ENCODE data around the gene C11orf21. TPM values are rescaled to one million over a fixed set of nuclear protein-coding genes. Genes with fewer than 3 reads are reported as not detected.

C11orf21 gene
- total RNA-seq, 2 donors from 2014 or later, result 50.1 to 89.1 TPM

- H3K4me1 Mint-ChIP-seq, result no peaks in the 10 kb centered on the region
- H3K36me3 Mint-ChIP-seq (ENCODE audit: low read depth), result no peaks in the 10 kb centered on the region
- no peaks in the 10 kb centered on the region for H3K9me3 ChIP-seq (ENCODE audit: control insufficient read depth, low read length, poor library complexity, severe bottlenecking)
- no peak for DNase-seq
- H3K27ac Mint-ChIP-seq, result no peak overlapping the region
- no peak overlapping the region for H3K4me3 Mint-ChIP-seq
- peaks cover 43% of the 10 kb centered on the region for H3K27me3 Mint-ChIP-seq
- no peak for ATAC-seq
Measured at GRCh38 chr11:2331404-2331803, 29.7 kb upstream of the C11orf21 start.

- Mint-ChIP-seq H3K4me1 (no peaks in the 10 kb centered on the region), H3K27ac (no peak overlapping the region), H3K27me3 (peaks cover 37% of the 10 kb centered on the region), H3K4me3 (no peak overlapping the region), H3K36me3 (ENCODE audit: low read depth) (no peaks in the 10 kb centered on the region)
- no peak for DNase-seq
- no peak for ATAC-seq
- H3K9me3 ChIP-seq (ENCODE audit: control insufficient read depth, low read length, poor library complexity, severe bottlenecking), result no peaks in the 10 kb centered on the region
Measured at GRCh38 chr11:2330696-2331095, 29.0 kb upstream of the C11orf21 start.

GRCh38 chr11:2329551-2329950, 27.8 kb upstream of the C11orf21 start:
- Mint-ChIP-seq H3K27me3 (peaks cover 32% of the 10 kb centered on the region), H3K36me3 (ENCODE audit: low read depth) (no peaks in the 10 kb centered on the region), H3K4me1 (no peaks in the 10 kb centered on the region), H3K27ac (no peak overlapping the region), H3K4me3 (no peak overlapping the region)
- H3K9me3 ChIP-seq (ENCODE audit: control insufficient read depth, low read length, poor library complexity, severe bottlenecking), result no peaks in the 10 kb centered on the region
- DNase-seq, result no peak
- no peak for ATAC-seq

GRCh38 chr11:2328656-2329354, 27.1 kb upstream of the C11orf21 start:
- Mint-ChIP-seq H3K4me1 (no peaks in the 10 kb centered on the region), H3K4me3 (no peak overlapping the region), H3K27ac (no peak overlapping the region), H3K27me3 (peaks cover 32% of the 10 kb centered on the region), H3K36me3 (ENCODE audit: low read depth) (no peaks in the 10 kb centered on the region)
- ATAC-seq, result no peak
- no peak for DNase-seq
- no peaks in the 10 kb centered on the region for H3K9me3 ChIP-seq (ENCODE audit: control insufficient read depth, low read length, poor library complexity, severe bottlenecking)

- no peaks in the 10 kb centered on the region for H3K9me3 ChIP-seq (ENCODE audit: control insufficient read depth, low read length, poor library complexity, severe bottlenecking)
- Mint-ChIP-seq H3K27me3 (peaks cover 32% of the 10 kb centered on the region), H3K4me1 (no peaks in the 10 kb centered on the region), H3K36me3 (ENCODE audit: low read depth) (no peaks in the 10 kb centered on the region), H3K4me3 (no peak overlapping the region), H3K27ac (no peak overlapping the region)
- DNase-seq, result no peak
- ATAC-seq, result no peak
Measured at GRCh38 chr11:2328021-2328420, 26.3 kb upstream of the C11orf21 start.

- ATAC-seq (no peak), DNase-seq (no peak)
- Mint-ChIP-seq H3K27me3 (peaks cover 32% of the 10 kb centered on the region), H3K36me3 (ENCODE audit: low read depth) (no peaks in the 10 kb centered on the region), H3K4me1 (no peaks in the 10 kb centered on the region), H3K4me3 (no peak overlapping the region), H3K27ac (no peak overlapping the region)
- no peaks in the 10 kb centered on the region for H3K9me3 ChIP-seq (ENCODE audit: control insufficient read depth, low read length, poor library complexity, severe bottlenecking)
Measured at GRCh38 chr11:2327032-2327431, 25.3 kb upstream of the C11orf21 start.

- H3K27me3 Mint-ChIP-seq, result peaks cover 29% of the 10 kb centered on the region
- H3K27ac Mint-ChIP-seq, result no peak overlapping the region
- H3K4me1 Mint-ChIP-seq, result no peaks in the 10 kb centered on the region
- DNase-seq (no peak), ATAC-seq (no peak)
- H3K36me3 Mint-ChIP-seq (ENCODE audit: low read depth), result no peaks in the 10 kb centered on the region
- H3K4me3 Mint-ChIP-seq, result no peak overlapping the region
- H3K9me3 ChIP-seq (ENCODE audit: control insufficient read depth, low read length, poor library complexity, severe bottlenecking), result no peaks in the 10 kb centered on the region
Measured at GRCh38 chr11:2325719-2326118, 24.0 kb upstream of the C11orf21 start.

- Mint-ChIP-seq H3K4me1 (no peaks in the 10 kb centered on the region), H3K4me3 (no peak overlapping the region), H3K36me3 (ENCODE audit: low read depth) (no peaks in the 10 kb centered on the region), H3K27me3 (peaks cover 24% of the 10 kb centered on the region), H3K27ac (no peak overlapping the region)
- DNase-seq (no peak), ATAC-seq (no peak)
- H3K9me3 ChIP-seq (ENCODE audit: control insufficient read depth, low read length, poor library complexity, severe bottlenecking), result no peaks in the 10 kb centered on the region
Measured at GRCh38 chr11:2325123-2325522, 23.4 kb upstream of the C11orf21 start.

GRCh38 chr11:2321311-2321683, 19.6 kb upstream of the C11orf21 start:
- DNase-seq (no peak), ATAC-seq (no peak)
- Mint-ChIP-seq H3K4me1 (peaks cover 6% of the 10 kb centered on the region), H3K36me3 (ENCODE audit: low read depth) (no peaks in the 10 kb centered on the region), H3K27ac (no peak overlapping the region), H3K27me3 (no peaks in the 10 kb centered on the region), H3K4me3 (no peak overlapping the region)
- H3K9me3 ChIP-seq (ENCODE audit: control insufficient read depth, low read length, poor library complexity, severe bottlenecking), result no peaks in the 10 kb centered on the region

GRCh38 chr11:2320568-2321310, 19.0 kb upstream of the C11orf21 start:
- Mint-ChIP-seq H3K4me1 (peaks cover 6% of the 10 kb centered on the region), H3K27me3 (no peaks in the 10 kb centered on the region), H3K36me3 (ENCODE audit: low read depth) (no peaks in the 10 kb centered on the region), H3K27ac (no peak overlapping the region), H3K4me3 (no peak overlapping the region)
- ATAC-seq (no peak), DNase-seq (no peak)
- H3K9me3 ChIP-seq (ENCODE audit: control insufficient read depth, low read length, poor library complexity, severe bottlenecking), result no peaks in the 10 kb centered on the region

- H3K9me3 ChIP-seq (ENCODE audit: control insufficient read depth, low read length, poor library complexity, severe bottlenecking), result no peaks in the 10 kb centered on the region
- ATAC-seq, result no peak
- no peak overlapping the region for H3K4me3 Mint-ChIP-seq
- DNase-seq, result no peak
- H3K27ac Mint-ChIP-seq, result no peak overlapping the region
- no peaks in the 10 kb centered on the region for H3K36me3 Mint-ChIP-seq (ENCODE audit: low read depth)
- H3K4me1 Mint-ChIP-seq, result peaks cover 6% of the 10 kb centered on the region
- H3K27me3 Mint-ChIP-seq, result no peaks in the 10 kb centered on the region
Measured at GRCh38 chr11:2319791-2320472, 18.2 kb upstream of the C11orf21 start.

GRCh38 chr11:2318707-2319106, 17.0 kb upstream of the C11orf21 start:
- DNase-seq (no peak), ATAC-seq (no peak)
- no peaks in the 10 kb centered on the region for H3K27me3 Mint-ChIP-seq
- H3K4me1 Mint-ChIP-seq, result peaks cover 7% of the 10 kb centered on the region
- no peaks in the 10 kb centered on the region for H3K9me3 ChIP-seq (ENCODE audit: control insufficient read depth, low read length, poor library complexity, severe bottlenecking)
- no peak overlapping the region for H3K27ac Mint-ChIP-seq
- no peaks in the 10 kb centered on the region for H3K36me3 Mint-ChIP-seq (ENCODE audit: low read depth)
- H3K4me3 Mint-ChIP-seq, result no peak overlapping the region

- H3K4me1 Mint-ChIP-seq, result peaks cover 10% of the 10 kb centered on the region
- H3K27me3 Mint-ChIP-seq, result no peaks in the 10 kb centered on the region
- no peaks in the 10 kb centered on the region for H3K9me3 ChIP-seq (ENCODE audit: control insufficient read depth, low read length, poor library complexity, severe bottlenecking)
- no peaks in the 10 kb centered on the region for H3K36me3 Mint-ChIP-seq (ENCODE audit: low read depth)
- no peak overlapping the region for H3K27ac Mint-ChIP-seq
- H3K4me3 Mint-ChIP-seq, result no peak overlapping the region
- no peak for DNase-seq
- no peak for ATAC-seq
Measured at GRCh38 chr11:2318123-2318522, 16.4 kb upstream of the C11orf21 start.

Data from T-helper 17 cell (primary cell).